H1 (cell line): ENCODE measurements around the gene SLC6A19. TPM values are rescaled to one million over a fixed set of nuclear protein-coding genes. Genes with fewer than 3 reads are reported as not detected.

ENCODE experiments used
- CEBPB ChIP-seq: IDR thresholded peaks from 2 replicates; pipeline ENCODE4 v1.6.1; 2012; ENCODE audit warnings: low read depth, low read length
- FOSL1 ChIP-seq: IDR thresholded peaks from 2 replicates; pipeline ENCODE4 v1.6.1; 2011; ENCODE audit warnings: mild to moderate bottlenecking, low read depth, low read length, moderate library complexity; ENCODE audit not compliant: insufficient read depth
- POLR2A ChIP-seq, 2 experiments: IDR thresholded peaks; 1 replicate in 1 of 2; 2 replicates in 1 of 2; pipeline ENCODE4 v1.6.1; 2011; ENCODE audit warnings: low read depth in 2 of 2, low read length in 2 of 2, mild to moderate bottlenecking in 2 of 2; ENCODE audit errors: control extremely low read depth in 1 of 2
- polyA plus RNA-seq, 7 experiments: library from polyadenylated mRNA; depleted of rRNA in 3 of 7; stranded (reverse) in 5 of 7; unstranded in 2 of 7; fragments of >200 nt in 5 of 7; fragments of 200-250 nt in 2 of 7; gene quantifications; 1 replicate in 5 of 7; 2 replicates in 1 of 7; 4 replicates in 1 of 7; pipeline versions ENCODE4 v1.2.1 to v1.2.3, GENCODE V29; 2011 to 2013; ENCODE audit warnings: missing spikeins in 2 of 7, mixed read lengths in 2 of 7
- total RNA-seq: library from RNA; stranded (reverse); fragmentation: NEBNext Ultra II Directional; extraction: Animal tissue kit (Norgen Biotek cat#: 25700); gene quantifications from 2 replicates; pipeline ENCODE4 v1.2.1, GENCODE V29; 2021

Gene SLC6A19
- total and polyA plus RNA-seq, 2 of the 8 experiments (the other 6 are each of a cell fraction or from before 2014, with no cell fraction given): 0.02 TPM; not detected in 1

DNA sequence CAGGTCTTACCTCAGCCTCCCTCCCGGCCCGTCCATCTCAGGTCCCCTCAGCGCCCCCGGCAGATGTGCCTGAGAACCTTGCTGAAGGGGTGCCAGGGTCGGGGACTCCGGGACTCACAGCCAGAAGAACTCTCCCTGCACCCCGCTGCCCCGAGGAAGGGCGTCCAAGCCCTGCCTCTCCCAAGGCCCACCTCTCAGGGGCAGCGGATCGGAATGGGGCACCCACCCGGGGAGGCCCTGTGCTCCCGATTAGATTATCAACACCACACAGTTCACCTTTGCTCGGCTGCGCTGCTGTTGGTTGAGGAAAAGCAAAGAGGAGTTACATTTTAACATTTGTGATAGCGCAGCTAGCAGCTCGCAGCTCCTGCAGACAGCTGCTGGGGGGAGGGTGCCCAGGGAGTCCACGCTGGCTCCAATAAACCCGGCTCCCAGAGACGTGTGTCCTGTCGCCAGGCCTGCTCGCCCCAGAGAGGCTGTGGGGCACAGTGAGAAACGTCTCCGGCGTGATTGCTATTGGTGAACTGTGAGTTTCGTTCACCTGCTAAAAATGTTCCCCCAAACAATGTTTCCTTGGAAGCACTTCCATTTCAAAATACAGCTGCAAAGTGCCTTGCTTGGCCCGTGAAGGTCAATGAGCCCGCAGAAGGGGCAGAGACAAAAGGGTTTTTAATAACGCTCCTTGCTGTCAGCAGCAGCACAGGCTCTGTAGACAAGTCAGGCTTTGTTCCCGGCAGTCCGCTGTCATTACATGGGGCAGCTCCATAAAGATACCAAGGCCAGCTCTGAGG, 18.6 kb upstream of the SLC6A19 start (continued):
- TF ChIP-seq CEBPB: no peak
- TF ChIP-seq POLR2A (IDR thresholded peaks at IDR 0.05; ENCODE audit: control extremely low read depth in 1 of 2, low read depth in 2 of 2, low read length in 2 of 2): no peak
- TF ChIP-seq FOSL1: no peak
- TF ChIP-seq, all 59 proteins: peak for 0
